Cardiac fibroblast (primary cell): ENCODE measurements around the gene TUBB4B.

Experiments used
- DNase-seq, 2 donors: peaks; one replicate each; pipeline versions ENCODE4 v3.0.0 to v3.0.0-alpha.2; 2010; ENCODE audit warnings: low read depth in 2 of 2
- H3K4me3 ChIP-seq, 2 donors: replicated peaks in 1 of 2; 1 replicate in 1 of 2; 2 replicates in 1 of 2; pipeline ENCODE4 v1.5.1; 2011; ENCODE audit warnings: low read depth in 2 of 2, low read length in 2 of 2, mild to moderate bottlenecking in 2 of 2, moderate library complexity in 1 of 2
- TF ChIP-seq, protein P1 (sequence below): IDR thresholded peaks from one replicate; pipeline ENCODE4 v1.5.1; 2011; ENCODE audit warnings: low read depth, mild to moderate bottlenecking, low read length, inconsistent platforms

The TUBB4B gene

DNA sequence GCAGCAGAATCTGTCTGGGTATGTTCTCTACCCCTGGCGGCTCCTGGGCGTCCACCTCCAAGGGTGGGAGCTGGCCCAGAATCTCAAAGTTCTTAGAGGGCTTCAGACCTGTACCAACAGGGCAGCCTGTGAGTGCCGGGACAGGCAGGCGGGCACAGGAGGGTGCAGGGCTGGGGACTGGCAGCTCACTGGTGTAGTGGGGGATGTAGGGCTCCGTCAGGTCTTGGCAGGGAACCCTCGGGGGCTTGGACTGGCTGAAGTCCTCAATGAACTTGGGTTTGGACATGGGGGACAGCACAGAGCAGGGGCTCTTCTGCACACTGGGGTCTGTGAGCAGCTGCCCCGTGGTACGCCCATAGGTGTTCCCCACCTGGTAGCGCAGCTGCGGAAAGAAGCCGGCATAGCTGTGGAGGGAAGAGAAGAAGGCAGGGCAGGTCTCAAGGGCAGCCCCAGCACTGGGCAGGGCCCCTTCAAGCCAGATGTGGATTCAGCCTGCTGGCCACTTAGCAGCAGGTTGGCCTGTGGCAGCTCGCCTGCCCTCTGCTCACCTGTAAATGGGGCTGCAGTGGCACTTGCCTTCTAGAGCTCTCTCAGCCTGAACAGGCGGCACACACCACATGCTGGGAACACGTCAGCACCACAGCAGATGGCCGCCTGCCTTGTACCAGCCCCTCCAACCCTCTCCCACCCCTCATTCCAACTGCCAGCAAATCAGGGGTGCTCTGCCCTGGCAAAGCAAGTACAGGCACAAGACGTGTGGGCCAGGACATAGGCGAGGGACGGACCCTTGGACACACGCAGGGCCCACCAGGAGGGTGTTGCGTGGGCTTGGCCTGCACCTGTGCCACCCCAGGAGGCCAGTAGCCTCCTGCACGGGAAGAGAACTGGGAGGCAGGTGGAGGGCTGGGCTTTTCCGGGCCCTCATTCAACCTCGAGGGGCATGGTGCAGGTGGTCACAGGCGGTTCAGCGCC, 4.6 kb downstream of the TUBB4B start:
- DNase-seq: no peak
- no peak overlapping the region for H3K4me3 ChIP-seq
- TF ChIP-seq, protein P1, sequence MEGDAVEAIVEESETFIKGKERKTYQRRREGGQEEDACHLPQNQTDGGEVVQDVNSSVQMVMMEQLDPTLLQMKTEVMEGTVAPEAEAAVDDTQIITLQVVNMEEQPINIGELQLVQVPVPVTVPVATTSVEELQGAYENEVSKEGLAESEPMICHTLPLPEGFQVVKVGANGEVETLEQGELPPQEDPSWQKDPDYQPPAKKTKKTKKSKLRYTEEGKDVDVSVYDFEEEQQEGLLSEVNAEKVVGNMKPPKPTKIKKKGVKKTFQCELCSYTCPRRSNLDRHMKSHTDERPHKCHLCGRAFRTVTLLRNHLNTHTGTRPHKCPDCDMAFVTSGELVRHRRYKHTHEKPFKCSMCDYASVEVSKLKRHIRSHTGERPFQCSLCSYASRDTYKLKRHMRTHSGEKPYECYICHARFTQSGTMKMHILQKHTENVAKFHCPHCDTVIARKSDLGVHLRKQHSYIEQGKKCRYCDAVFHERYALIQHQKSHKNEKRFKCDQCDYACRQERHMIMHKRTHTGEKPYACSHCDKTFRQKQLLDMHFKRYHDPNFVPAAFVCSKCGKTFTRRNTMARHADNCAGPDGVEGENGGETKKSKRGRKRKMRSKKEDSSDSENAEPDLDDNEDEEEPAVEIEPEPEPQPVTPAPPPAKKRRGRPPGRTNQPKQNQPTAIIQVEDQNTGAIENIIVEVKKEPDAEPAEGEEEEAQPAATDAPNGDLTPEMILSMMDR: no peak

DNA sequence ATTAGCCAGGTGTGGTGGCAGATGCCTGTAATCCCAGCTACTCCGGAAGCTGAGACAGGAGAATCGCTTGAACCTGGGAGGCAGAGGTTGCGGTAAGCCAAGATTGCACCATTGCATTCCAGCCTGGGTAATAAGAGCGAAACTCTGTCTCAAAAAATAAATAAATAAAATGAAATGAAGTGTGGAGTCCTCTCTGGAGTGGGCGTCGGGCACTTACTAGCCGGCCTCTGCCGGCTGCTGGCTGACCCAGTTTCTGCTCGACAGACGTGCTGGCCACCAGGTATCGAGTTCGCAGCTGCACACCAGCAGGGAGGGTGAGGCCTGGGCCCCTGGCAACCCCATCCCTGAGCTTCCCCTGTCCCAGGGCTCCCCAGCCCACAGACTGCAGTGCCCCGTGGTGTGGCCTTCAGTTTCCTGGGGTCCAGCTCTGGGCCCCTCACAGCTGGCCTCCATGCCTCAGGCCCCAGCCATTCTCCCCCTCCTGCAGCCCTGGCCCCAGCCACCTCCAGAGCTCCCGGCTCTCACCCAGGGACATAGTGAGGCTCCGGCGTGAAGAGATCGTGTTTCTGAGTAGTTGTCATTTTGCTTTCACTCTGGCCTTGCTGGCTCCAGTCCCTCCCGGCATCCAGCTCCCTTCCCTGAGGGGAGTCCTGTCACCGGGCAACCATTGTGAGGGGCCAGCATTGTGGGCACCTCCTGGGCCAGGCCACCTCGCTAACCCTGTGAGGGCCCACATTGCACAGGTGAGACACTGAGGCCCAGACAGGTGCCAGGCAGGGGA, 6.2 kb downstream of the TUBB4B start:
- DNase-seq: no peak
- TF ChIP-seq, protein P1: no peak
- H3K4me3 ChIP-seq: no peak overlapping the region

DNA sequence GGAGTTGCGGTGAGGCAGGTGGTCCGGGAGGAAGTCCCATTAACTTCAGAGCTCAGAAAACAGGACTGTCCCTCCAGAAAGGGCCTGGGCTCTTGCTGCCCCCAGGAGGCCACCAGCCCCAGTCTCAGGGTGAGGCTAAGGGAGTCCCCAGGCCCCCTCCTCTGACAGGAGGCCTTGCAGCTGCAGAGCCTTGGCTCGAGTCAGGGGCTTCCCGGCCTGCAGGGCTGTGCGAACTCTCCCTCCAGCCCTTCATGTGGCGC, 6.8 kb downstream of the TUBB4B start:
- TF ChIP-seq, protein P1: no peak
- H3K4me3 ChIP-seq: no peak overlapping the region
- DNase-seq: no peak

DNA sequence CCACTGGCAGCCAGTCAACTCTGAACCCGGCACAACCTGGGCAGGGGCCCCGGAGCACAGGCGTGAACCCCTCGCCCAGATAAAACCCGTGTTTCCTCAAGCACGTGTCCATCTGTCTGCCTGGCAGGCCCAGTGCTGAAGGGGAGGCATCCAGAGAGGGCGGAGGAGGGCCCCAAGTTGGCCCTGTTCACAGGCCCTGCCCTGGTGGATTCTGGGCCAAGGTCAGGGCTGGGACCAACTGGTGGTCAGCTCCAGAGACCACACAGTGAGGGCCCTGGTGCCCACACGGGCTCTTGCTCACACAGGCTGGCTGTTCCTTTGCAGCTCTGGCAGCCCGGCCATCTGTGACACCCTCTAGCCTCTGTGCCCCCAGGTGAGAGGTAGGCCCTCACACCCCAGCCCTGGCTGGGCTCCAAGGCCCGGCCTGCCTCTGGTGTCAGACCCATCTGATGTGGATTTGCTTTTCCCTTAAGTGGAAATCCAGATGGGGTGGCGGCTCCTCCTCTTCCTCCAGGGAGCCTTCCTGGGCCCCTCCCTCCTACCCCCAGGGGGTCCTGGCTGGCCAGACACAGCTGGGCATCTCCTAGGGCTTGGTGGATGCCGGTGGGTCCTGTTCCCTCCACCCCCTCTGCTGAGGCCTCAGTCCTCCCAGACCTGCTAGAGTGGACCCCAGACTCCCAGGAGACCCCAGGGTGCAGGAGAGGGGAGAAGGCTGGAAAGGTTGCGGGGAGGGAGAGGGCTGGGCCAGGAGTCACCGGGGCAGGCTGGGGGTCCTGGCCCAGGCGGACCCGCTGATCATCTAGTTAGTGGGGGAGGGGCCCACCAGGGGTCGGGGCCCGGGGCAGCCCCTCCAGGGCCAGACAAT, 9.5 kb downstream of the TUBB4B start:
- TF ChIP-seq, protein P1: no peak
- DNase-seq: no peak
- H3K4me3 ChIP-seq: no peak overlapping the region

DNA sequence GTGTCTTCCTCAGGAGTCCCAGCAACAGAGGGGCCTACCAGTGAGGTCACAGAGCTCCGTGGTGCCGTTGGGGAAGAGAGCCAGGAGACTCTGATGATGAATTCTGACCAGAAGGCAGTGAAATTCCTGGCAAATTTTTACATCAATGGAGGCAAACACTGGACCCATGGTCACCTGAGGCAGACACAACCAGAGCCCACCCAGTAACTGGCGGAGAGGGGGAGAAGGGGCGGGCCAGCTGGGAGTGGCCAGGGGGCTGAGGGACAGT, 10.0 kb downstream of the TUBB4B start, which contains the start of gene STPG3:
TSS of gene STPG3 (plus strand) at position 93 of the 268 bp plus-strand sequence. CDS start at position 94, 1 bp downstream.
- DNase-seq: no peak
- TF ChIP-seq, protein P1: no peak
- no peak within 1 kb of the TSS for H3K4me3 ChIP-seq

DNA sequence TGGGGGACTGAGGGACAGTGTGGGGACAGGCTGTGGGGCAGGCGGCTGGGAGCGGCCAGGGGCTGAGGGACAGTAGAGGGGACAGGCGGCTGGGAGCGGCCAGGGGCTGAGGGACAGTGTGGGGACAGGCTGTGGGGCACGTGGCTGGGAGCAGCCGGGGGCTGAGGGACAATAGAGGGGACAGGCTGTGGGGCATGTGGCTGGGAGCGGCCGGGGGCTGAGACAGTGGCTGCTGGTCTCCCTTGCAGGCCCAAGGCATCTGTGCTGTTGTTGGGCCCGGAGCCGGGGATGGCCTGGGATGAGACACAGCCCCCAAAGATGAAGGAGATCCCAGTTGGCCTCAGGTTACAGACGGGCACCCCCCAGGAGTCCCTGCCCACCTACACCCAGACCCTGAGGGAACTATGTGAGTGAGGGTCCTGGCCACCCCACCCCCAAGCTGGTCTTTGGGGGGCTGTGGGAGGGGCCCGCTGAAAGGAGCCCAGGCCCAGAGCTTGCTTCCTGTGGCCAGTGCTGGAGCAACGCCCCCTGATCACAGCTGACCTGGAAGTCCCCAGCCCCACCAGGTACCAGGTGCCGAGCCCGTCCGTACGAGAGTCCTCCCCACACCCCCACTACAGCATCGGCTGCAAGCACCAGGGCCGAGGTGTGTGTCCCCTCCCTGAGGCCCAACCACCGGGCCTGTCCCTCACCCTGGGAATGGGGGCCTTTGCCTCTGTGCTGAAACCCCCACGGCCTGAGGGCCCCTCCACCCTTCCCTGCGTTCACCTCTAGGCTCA, 10.6 kb downstream of the TUBB4B start:
- TF ChIP-seq, protein P1: no peak
- no peak for DNase-seq
- no peak overlapping the region for H3K4me3 ChIP-seq
